A549 (cell line): ENCODE results near the gene PLEKHH3. TPM values are rescaled to one million over a fixed set of nuclear protein-coding genes. Genes with fewer than 3 reads are reported as not detected.
A peak's percentile ranks its signal among the peaks of the same experiment; 100 is the strongest.

Experiments
- ATAC-seq, 2 experiments: fragments of 200-7000 bp in 1 of 2; fragments of >200 bp in 1 of 2; cut with Nextera tagmentation in 1 of 2; cut with Tn5 transposase in 1 of 2; 3 replicates each; pipeline versions ENCODE4 v1.8.0 to v1.9.1; 2018 to 2020; ENCODE audit warnings: mild to moderate bottlenecking in 1 of 2, moderate library complexity in 1 of 2
- CTCF ChIA-PET: fragments of 300-600 bp; sonication (Branson Sonifier 250); formaldehyde crosslinking; extraction: SDS; loops from one replicate; lab custom pipeline; 2021; ENCODE audit warnings: antibody characterized with exemption, inconsistent platforms; lab: Yijun Ruan, JAX
- POLR2A ChIA-PET: fragments of 350-600 bp; formaldehyde crosslinking; extraction: SDS; loops from one replicate; lab custom pipeline; 2021; ENCODE audit warnings: antibody characterized with exemption, inconsistent platforms; lab: Yijun Ruan, JAX
- DNase-seq, 2 experiments: peaks; one replicate each; pipeline versions ENCODE4 v3.0.0 to v3.0.0-alpha.2; 2011 to 2016; ENCODE audit warnings: low read depth in 1 of 2, low spot score in 1 of 2
- FAIRE-seq: peaks from 2 replicates; lab custom pipeline; 2011; peaks lifted over from hg19 to GRCh38; lab: Jason Lieb, UNC
- H3K27ac ChIP-seq, 2 experiments: fragments of >200 bp; sonication (Bioruptor Twin); formaldehyde crosslinking; 3 replicates each; pipeline ENCODE4 v1.5.1; 2016 to 2017
- H3K4me1 ChIP-seq: fragments of >200 bp; sonication (Bioruptor Twin); formaldehyde crosslinking; 3 replicates; pipeline ENCODE4 v1.6.1; 2016
- H3K4me2 ChIP-seq: fragments of >200 bp; sonication (Bioruptor Twin); formaldehyde crosslinking; 3 replicates; pipeline ENCODE4 v1.6.1; 2016
- H3K4me3 ChIP-seq: fragments of >200 bp; sonication (Bioruptor Twin); formaldehyde crosslinking; 3 replicates; pipeline ENCODE4 v1.5.1; 2016
- H3K9me3 ChIP-seq: fragments of >200 bp; sonication (Bioruptor Twin); formaldehyde crosslinking; 3 replicates; pipeline ENCODE4 v1.6.1; 2016
- BHLHE40 ChIP-seq: IDR thresholded peaks from 2 replicates; pipeline ENCODE4 v1.6.1; 2012; ENCODE audit warnings: low read depth, low read length, inconsistent platforms
- CBX2 ChIP-seq: fragments of 200-600 bp; sonication (generic); IDR thresholded peaks from 2 replicates; pipeline ENCODE4 v1.6.1; 2016; ENCODE audit warnings: low read depth, mild to moderate bottlenecking, borderline replicate concordance
- CHD2 ChIP-seq: fragments of 150-350 bp; IDR thresholded peaks from 2 replicates; pipeline ENCODE4 v1.6.1; 2014; ENCODE audit warnings: low read length; ENCODE audit not compliant: partially characterized antibody
- CHD4 ChIP-seq: fragments of 200-600 bp; sonication (generic); IDR thresholded peaks from 2 replicates; pipeline ENCODE4 v1.6.1; 2016; ENCODE audit warnings: antibody characterized with exemption, mild to moderate bottlenecking, borderline replicate concordance
- EHMT2 ChIP-seq: fragments of 200-600 bp; sonication (generic); IDR thresholded peaks from 2 replicates; pipeline ENCODE4 v1.6.1; 2016; ENCODE audit warnings: antibody characterized with exemption, low read depth, mild to moderate bottlenecking, moderate library complexity
- ESRRA ChIP-seq: fragments of 150-350 bp; IDR thresholded peaks from 2 replicates; pipeline ENCODE4 v1.6.1; 2014; ENCODE audit warnings: mild to moderate bottlenecking, low read length, borderline replicate concordance
- FOSB ChIP-seq: fragments of 250-450 bp; sonication (Bioruptor Pico); IDR thresholded peaks from 2 replicates; pipeline ENCODE4 v1.5.0; 2020; ENCODE audit warnings: mild to moderate bottlenecking, moderate library complexity
- GATA3 ChIP-seq: IDR thresholded peaks from 2 replicates; pipeline ENCODE4 v1.6.1; 2012; ENCODE audit warnings: borderline replicate concordance
- HOXB5 ChIP-seq: fragments of 250-450 bp; sonication (Bioruptor Pico); IDR thresholded peaks from 2 replicates; pipeline ENCODE4 v1.5.0; 2020; ENCODE audit warnings: mild to moderate bottlenecking, moderate library complexity
- JUN ChIP-seq, 2 experiments: fragments of >200 bp; sonication (Bioruptor Twin); formaldehyde crosslinking; IDR thresholded peaks; 2 replicates in 1 of 2; 3 replicates in 1 of 2; pipeline ENCODE4 v1.6.1; 2016 to 2017
- KDM1A ChIP-seq: fragments of 200-600 bp; sonication (generic); IDR thresholded peaks from 2 replicates; pipeline ENCODE4 v1.6.1; 2016; ENCODE audit warnings: low read depth, mild to moderate bottlenecking
- MAFK ChIP-seq: fragments of 450-650 bp; IDR thresholded peaks from 2 replicates; pipeline ENCODE4 v1.6.1; 2014; ENCODE audit not compliant: partially characterized antibody
- MAZ ChIP-seq: fragments of 150-350 bp; IDR thresholded peaks from 2 replicates; pipeline ENCODE4 v1.6.1; 2014; ENCODE audit warnings: antibody characterized with exemption, low read depth, low read length, borderline replicate concordance
- MYC ChIP-seq: IDR thresholded peaks from 2 replicates; pipeline ENCODE4 v1.6.1; 2012; ENCODE audit warnings: mild to moderate bottlenecking, inconsistent platforms, low read length, improper control_type of control experiment, borderline replicate concordance
- POLR2A ChIP-seq: IDR thresholded peaks from 2 replicates; pipeline ENCODE4 v1.6.1; 2012; ENCODE audit warnings: mild to moderate bottlenecking, low read length
- POLR2AphosphoS2 ChIP-seq: conservative IDR thresholded peaks from 2 replicates; pipeline ENCODE4 v1.6.1; 2012; ENCODE audit warnings: low read length, improper control_type of control experiment, inconsistent platforms
- RAD21 ChIP-seq, 2 experiments: fragments of >200 bp in 1 of 2; sonication (Bioruptor Twin) in 1 of 2; formaldehyde crosslinking in 1 of 2; IDR thresholded peaks in 1 of 2; conservative IDR thresholded peaks in 1 of 2; 2 replicates in 1 of 2; 3 replicates in 1 of 2; pipeline ENCODE4 v1.6.1; 2012 to 2018; ENCODE audit warnings: inconsistent platforms in 1 of 2
- RCOR1 ChIP-seq: fragments of 150-350 bp; IDR thresholded peaks from 2 replicates; pipeline ENCODE4 v1.6.1; 2014; ENCODE audit warnings: antibody characterized with exemption, low read length, low read depth
- RFX5 ChIP-seq: fragments of 450-650 bp; IDR thresholded peaks from 2 replicates; pipeline ENCODE4 v1.7.1; 2014; ENCODE audit warnings: antibody characterized with exemption, mild to moderate bottlenecking, moderate library complexity
- RNF2 ChIP-seq: fragments of 200-600 bp; sonication (generic); IDR thresholded peaks from 2 replicates; pipeline ENCODE4 v1.6.1; 2016; ENCODE audit warnings: low read depth, mild to moderate bottlenecking, antibody characterized with exemption, moderate library complexity, borderline replicate concordance
- TFCP2L1 ChIP-seq: fragments of 250-450 bp; sonication (Bioruptor Pico); IDR thresholded peaks from 2 replicates; pipeline ENCODE4 v1.5.0; 2021; ENCODE audit warnings: mild to moderate bottlenecking
- ZNF302 ChIP-seq: fragments of 250-450 bp; sonication (Bioruptor Pico); IDR thresholded peaks from 2 replicates; pipeline ENCODE4 v1.9.0; 2021; ENCODE audit warnings: inconsistent platforms, mild to moderate bottlenecking, moderate library complexity
- ZSCAN20 ChIP-seq: fragments of 250-450 bp; sonication (Bioruptor Pico); IDR thresholded peaks from 2 replicates; pipeline ENCODE4 v1.8.0; 2022; ENCODE audit warnings: mild to moderate bottlenecking, moderate library complexity
- WGBS: methylation state at CpG from one replicate; pipeline ENCODE4 v1.1.6; 2017; ENCODE audit errors: missing lambda C conversion rate; 5-methylcytosine and 5-hydroxymethylcytosine counted together
- polyA plus RNA-seq, 4 experiments: library from polyadenylated mRNA; depleted of rRNA in 3 of 4; stranded (reverse); fragments of >200 nt; fragmentation: RNase III in 1 of 4; extraction: RNeasy Plus Mini Kit Qiagen cat#74134 plus additional on column Dnase treatment in 1 of 4; gene quantifications; 2 replicates in 3 of 4; 3 replicates in 1 of 4; pipeline ENCODE4 v1.2.3, GENCODE V29; 2011 to 2017
- TF ChIP-seq, protein P1 (sequence below): fragments of 250-450 bp; sonication (Bioruptor Pico); IDR thresholded peaks from 2 replicates; pipeline ENCODE4 v1.5.0; 2020; ENCODE audit warnings: low read depth, mild to moderate bottlenecking, moderate library complexity
- TF ChIP-seq, protein P2 (sequence below): fragments of 200-600 bp; sonication (generic); IDR thresholded peaks from 2 replicates; pipeline ENCODE4 v1.6.1; 2016; ENCODE audit warnings: antibody characterized with exemption, mild to moderate bottlenecking, moderate library complexity

PLEKHH3 gene
- polyA plus RNA-seq, 2 of the 4 experiments (the other 2 are of a cell fraction) = 5.5 to 14.0 TPM

DNA sequence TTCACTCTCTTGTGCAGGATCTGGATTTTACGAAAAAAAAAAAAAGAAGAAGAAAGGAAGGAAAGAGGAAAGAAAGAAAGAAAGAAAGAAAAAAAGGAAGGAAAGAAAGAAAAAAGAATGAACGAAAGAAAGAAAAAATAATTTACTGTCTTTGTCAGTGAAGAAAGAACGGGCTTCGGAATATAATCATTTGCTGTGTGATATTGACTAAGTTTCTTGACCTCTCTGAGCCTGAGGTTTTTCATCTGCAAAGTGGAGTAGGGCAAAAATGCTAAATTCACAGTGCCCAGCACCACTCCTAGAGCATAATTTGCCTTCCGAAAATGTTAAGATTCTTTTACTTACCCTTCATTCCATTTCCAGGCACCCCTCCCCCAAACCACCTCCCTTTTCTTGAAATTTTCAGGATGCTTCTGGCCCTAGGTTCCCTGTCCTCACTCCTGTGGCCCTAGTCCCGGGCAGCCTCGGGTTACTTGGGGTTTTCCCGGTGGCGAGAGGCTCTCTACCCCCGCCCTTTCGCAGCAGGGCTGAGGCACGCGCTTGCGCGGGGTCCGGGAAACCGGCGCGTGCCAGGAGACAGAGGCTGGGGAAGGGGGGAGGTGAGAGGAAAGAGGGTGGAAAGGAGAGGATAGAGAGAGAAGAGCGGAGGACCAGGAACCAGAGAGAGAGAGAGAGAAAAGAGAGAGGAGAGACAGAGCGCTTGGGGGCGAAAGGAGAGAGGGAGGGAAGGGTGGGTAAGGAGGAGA, 5.4 kb upstream of the PLEKHH3 start, which contains the start of gene CNTNAP1 (continued):
- TF ChIP-seq RCOR1 (peak; percentile 72; the same call in 1 of the 2 replicates), KDM1A (peak; percentile 88), GATA3 (no peak), MAFK (no peak), TFCP2L1 (no peak), BHLHE40 (no peak), ZNF302 (CRISPR knock-in tag) (no peak), POLR2A (no peak), EHMT2 (no peak), CHD4 (peak; percentile 66; the same call in 1 of the 2 replicates), RAD21 (conservative IDR thresholded peaks at IDR 0.05 in 1 of 2, IDR thresholded peaks at IDR 0.05 in 1 of 2) (no peak), FOSB (CRISPR knock-in tag) (no peak), MYC (no peak; the same call in 1 of the 2 replicates), ESRRA (no peak), ZSCAN20 (CRISPR knock-in tag) (no peak), CBX2 (no peak), JUN (IDR thresholded peaks at IDR 0.05) (peak; percentile 25 to 33; a peak in 1 of 5 replicates), POLR2AphosphoS2 (no peak), MAZ (no peak), CHD2 (no peak), RFX5 (no peak), HOXB5 (CRISPR knock-in tag) (no peak)
- TF ChIP-seq, protein P1, sequence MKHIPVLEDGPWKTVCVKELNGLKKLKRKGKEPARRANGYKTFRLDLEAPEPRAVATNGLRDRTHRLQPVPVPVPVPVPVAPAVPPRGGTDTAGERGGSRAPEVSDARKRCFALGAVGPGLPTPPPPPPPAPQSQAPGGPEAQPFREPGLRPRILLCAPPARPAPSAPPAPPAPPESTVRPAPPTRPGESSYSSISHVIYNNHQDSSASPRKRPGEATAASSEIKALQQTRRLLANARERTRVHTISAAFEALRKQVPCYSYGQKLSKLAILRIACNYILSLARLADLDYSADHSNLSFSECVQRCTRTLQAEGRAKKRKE (CRISPR knock-in tag) = no peak
- TF ChIP-seq, protein P2, sequence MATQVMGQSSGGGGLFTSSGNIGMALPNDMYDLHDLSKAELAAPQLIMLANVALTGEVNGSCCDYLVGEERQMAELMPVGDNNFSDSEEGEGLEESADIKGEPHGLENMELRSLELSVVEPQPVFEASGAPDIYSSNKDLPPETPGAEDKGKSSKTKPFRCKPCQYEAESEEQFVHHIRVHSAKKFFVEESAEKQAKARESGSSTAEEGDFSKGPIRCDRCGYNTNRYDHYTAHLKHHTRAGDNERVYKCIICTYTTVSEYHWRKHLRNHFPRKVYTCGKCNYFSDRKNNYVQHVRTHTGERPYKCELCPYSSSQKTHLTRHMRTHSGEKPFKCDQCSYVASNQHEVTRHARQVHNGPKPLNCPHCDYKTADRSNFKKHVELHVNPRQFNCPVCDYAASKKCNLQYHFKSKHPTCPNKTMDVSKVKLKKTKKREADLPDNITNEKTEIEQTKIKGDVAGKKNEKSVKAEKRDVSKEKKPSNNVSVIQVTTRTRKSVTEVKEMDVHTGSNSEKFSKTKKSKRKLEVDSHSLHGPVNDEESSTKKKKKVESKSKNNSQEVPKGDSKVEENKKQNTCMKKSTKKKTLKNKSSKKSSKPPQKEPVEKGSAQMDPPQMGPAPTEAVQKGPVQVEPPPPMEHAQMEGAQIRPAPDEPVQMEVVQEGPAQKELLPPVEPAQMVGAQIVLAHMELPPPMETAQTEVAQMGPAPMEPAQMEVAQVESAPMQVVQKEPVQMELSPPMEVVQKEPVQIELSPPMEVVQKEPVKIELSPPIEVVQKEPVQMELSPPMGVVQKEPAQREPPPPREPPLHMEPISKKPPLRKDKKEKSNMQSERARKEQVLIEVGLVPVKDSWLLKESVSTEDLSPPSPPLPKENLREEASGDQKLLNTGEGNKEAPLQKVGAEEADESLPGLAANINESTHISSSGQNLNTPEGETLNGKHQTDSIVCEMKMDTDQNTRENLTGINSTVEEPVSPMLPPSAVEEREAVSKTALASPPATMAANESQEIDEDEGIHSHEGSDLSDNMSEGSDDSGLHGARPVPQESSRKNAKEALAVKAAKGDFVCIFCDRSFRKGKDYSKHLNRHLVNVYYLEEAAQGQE = no peak

DNA sequence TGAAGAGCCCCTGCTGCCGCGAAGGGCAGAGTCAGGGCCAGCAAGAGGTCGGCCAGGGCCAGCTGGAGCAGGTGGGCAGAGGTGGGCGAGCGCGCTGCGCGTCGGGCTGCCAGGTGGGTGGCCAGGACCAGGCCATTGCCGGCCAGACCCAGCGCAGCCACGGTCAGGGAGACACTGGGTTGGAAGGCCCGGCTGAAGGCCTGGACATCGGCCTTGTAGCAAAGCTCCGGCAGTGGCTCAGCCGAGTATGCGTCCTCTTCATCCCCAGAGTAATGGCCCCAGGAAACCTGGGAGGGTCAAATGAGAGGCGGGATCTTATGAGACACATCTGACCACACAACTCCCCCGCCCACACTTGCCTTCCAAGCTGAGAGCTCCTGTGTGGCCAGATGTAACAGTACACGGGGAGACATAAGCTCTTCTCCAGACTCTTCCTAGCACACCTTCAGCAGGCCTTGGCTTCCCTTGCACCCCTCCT, 3.6 kb upstream of the PLEKHH3 start:
- TF ChIP-seq POLR2A (no peak), RNF2 (no peak), RAD21 (conservative IDR thresholded peaks at IDR 0.05 in 1 of 2, IDR thresholded peaks at IDR 0.05 in 1 of 2) (no peak)
- CTCF ChIA-PET = interaction anchor here (0.6 to 15.7 kb wide), 33 partner anchors 9 to 264 kb away, joined by 3 to 394 read pairs (median 4); partner anchors contain the start of genes BECN1, PSMC3IP, PSME3 and RETREG3
- H3K4me3 ChIP-seq = no peak overlapping the region
- no peak for FAIRE-seq
- peak in 1 of 2 experiments; percentile 54 for DNase-seq
- H3K27ac ChIP-seq = peak overlapping the region; percentile 92 to 98; a peak in 5 of 6 replicates
- WGBS = 93% methylated on average over 20 of the region's 20 CpGs
- no peak for ATAC-seq
- no peaks in the 10 kb centered on the region for H3K9me3 ChIP-seq
- H3K4me1 ChIP-seq = peaks cover 37% of the 10 kb centered on the region
- H3K4me2 ChIP-seq = peak overlapping the region; percentile 91
- POLR2A ChIA-PET = interaction anchor here (1.2 to 4.9 kb wide), 4 partner anchors 13 to 103 kb away, joined by 4 to 63 read pairs (median 47); partner anchors contain the start of genes PSMC3IP, RETREG3 and TUBG1
